IPS DF 4.7 (cell line): ENCODE data around the gene ETV1.

ENCODE experiments used
- DNase-seq: peaks from one replicate; pipeline ENCODE4 v3.0.0-alpha.2; 2013; ENCODE audit warnings: low spot score; ENCODE audit errors: extremely low read depth

The ETV1 gene

DNA sequence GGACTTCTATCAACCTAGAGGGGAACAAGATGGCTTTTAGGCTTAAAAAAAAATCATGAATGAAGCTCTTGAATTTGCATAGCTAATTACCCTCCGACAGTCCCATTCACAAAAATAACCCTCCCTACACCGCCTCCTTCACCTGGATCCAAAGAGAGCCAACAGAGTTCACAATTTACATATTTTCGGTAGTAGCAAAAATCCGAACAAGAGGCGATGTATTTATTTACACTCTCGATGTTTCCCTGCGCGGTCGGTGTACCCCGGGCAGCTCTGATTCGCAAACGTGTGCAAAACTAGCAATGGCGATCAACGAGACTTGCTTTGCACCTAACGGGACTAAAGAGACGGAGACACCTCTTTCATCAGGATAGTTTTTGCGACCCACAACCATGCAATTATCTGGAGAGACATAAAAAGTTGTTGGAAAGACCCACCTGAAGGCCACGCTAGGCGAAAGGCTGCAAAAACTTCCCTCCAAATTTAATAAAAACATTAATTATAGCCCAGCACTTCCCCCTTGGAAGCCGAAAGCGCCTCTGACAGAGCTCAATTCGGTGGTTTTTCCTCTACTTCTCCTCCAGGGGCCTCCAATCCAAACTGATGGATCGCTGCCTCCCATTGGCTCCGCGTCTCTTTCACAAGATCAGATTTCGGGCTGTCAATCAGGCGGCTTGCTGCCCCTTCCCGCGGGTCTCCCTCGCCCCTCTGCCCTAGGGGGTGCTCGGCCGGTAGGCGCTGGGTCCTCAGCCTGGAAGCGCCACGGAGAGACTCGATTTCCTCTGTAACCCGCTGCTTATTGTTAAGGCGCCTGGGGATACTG lies at the start of gene ETV1:
ETV1 (minus strand) TSS at position 541 of the 823 bp plus-strand sequence. CDS start 614 bp downstream, outside the sequence.
- DNase-seq: no peak

DNA sequence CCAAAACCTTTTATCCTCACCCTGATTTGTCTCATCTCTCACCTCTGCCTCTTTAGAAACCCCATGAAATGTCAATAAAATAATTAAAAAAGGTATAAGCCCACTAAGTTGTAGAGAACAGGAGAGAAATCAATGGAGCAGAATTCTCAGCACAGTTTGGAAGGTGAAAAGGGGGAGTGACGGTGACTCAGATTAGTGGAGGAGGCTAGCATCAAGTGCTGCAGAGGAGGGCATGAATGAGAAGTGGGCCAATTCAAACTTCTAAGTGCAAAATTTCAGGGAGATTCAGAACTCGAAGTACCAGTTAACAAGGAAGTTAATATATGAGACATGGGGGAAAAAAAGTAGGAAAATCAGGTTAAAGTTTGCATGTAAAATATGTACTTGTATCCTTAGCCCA lies 34.9 kb upstream of the ETV1 start:
- DNase-seq: no peak

DNA sequence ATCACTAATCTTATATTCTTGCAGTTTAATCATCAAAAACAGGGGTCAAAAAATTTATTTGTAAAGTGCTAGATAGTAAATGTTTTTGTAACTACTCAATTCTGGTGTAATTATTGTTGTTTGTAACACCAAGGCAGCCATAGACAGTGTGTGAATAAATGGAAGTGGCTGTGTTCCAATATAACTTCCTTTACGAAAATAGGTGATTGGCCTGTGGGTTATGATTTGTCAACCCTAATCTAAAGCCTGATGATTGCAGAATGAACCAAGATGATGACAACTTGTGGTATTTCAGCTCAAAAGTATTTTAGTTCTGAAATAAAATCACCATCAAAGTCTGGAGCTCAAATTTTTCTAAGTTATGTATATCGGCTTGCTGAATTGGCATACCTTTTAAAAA lies 34.4 kb upstream of the ETV1 start:
- DNase-seq: no peak

GRCh38 chr7:14023342-14023741 lies 33.9 kb upstream of the ETV1 start:
- no peak for DNase-seq

GRCh38 chr7:14021069-14021468 lies 31.6 kb upstream of the ETV1 start:
- DNase-seq: no peak

DNA sequence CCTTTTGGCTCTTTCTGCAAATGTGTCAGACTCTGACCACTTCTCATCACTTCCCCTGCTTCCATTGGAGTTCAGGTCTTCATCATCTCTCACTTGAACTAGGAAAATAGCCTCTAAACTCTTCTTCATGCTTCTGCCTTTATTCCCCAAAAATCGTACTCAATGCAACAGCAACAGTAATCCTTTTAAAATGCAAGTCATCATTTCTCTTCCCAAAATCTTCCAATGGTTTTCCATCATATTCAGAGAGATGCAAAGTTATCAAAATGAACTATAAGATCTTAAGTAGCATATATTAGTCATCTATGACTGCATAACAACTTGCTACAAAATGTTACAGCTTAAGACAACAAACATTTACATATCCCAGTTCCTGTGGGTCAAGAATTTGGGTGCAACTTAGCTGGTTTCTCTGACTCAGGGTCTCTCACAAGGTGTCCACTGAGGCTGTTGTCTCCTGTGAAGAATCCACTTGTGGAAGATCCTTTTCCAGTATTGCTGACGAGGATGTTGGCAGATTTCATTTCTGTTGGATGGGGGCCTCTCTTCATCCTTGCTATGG lies 31.0 kb upstream of the ETV1 start:
- DNase-seq: no peak

GRCh38 chr7:14018751-14019150 lies 29.3 kb upstream of the ETV1 start:
- DNase-seq: no peak

DNA sequence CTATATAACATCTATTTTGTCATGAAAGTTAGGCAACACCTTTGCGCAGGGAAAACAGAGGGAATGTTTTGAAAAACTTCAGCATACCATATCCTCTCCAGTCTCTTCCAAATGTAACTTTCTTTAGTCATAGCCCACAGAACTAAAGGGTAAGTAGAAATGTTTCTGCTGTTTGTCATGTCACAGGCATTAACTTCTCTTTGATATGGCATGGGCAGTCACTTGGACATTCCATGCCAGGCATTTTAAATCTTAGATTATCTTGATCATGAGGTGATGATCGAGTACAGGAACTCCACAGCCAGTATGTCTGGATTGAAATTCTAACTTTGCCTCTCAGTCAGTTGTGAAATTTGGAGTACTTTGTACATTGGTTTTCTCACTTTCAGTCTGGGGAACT lies 27.5 kb upstream of the ETV1 start:
- no peak for DNase-seq

- no peak for DNase-seq
Measured at GRCh38 chr7:14013898-14014297, 24.4 kb upstream of the ETV1 start.

- DNase-seq: no peak
Measured at GRCh38 chr7:14009453-14010418, 20.3 kb upstream of the ETV1 start.

GRCh38 chr7:14001139-14001538 lies 11.7 kb upstream of the ETV1 start:
- DNase-seq: no peak

DNA sequence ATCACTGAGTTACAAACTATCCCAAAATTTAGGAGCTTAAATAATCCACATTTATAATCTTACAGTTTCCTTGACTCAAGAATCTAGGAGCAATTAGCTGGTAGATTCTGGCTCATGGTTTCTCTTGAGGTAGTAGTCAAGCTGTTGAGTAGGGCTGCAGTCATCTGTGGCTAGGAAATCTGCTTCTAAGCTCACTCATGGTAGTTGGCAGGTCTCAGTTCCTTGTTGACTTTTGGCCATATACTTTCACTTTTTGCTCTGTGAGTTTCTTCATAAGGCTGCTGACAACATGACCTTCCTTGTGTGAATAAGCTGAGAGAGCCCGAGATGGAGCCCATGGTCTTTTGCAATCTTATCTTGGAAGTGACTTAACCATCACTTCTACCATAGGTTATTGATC lies 10.8 kb upstream of the ETV1 start:
- no peak for DNase-seq

- DNase-seq: no peak
Measured at GRCh38 chr7:13998866-13999265, 9.4 kb upstream of the ETV1 start.

- no peak for DNase-seq
Measured at GRCh38 chr7:13992596-13992964, 3.1 kb upstream of the ETV1 start.

GRCh38 chr7:13991791-13992595 lies 2.5 kb upstream of the ETV1 start:
- no peak for DNase-seq

GRCh38 chr7:13990984-13991790 lies 1.7 kb upstream of the ETV1 start:
- peak; percentile 92 for DNase-seq

DNA sequence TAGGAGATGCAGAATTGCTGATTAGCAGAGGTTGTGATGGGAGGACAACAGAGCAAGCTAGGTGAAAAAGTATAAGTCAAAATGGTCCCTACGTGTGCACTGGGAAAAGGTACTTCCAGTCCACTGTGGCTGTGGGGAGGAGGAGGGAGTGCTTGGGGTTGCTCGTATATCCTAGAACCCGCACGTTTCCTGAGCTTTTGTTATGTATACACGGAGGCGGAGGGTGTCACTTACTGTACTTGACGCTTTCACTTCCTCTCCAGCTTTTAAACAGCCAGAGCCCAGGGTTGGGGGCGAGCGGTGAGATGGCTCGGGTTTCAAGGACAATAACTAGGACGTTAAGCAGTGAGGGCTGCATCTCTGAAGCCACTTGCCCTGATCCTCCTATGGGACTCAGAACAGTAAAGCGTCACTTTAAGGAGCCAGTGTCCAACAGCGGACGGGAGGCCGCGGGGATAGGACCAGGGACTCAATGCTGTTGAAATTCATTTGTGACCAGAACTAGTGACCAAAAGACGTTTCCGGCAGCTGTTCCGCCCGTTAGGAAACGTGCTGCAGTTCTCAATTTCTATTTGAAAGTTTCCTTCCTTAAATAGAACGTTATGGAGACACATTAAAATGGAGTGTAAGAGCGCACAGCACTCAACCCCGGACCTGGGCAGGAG lies 985 bp upstream of the ETV1 start:
- peak; percentile 82 for DNase-seq

DNA sequence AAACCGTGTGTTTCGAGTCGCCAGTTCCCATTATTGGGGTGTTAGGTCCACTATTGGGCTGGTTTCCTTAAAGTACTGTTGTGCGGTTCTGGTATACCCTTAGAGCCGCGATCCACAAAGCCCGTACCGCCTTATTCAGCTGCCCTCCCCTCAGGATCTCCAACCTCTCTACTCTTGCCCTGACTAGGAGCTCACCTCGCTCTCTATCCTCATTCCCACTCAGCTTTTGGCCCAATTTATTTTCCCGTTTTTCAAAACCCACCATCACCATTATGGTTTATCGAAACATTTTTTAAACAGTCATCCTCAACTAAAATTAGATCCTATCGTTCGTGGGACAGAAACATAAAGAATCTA lies 461 bp upstream of the ETV1 start:
- no peak for DNase-seq

GRCh38 chr7:13988731-13989125 lies 738 bp downstream of the ETV1 start:
- DNase-seq: no peak

GRCh38 chr7:13988065-13988464 lies 1.4 kb downstream of the ETV1 start:
- DNase-seq: no peak
